H1 (cell line): ENCODE measurements around the gene OR2T6. TPM values are rescaled to one million over a fixed set of nuclear protein-coding genes. Genes with fewer than 3 reads are reported as not detected.
"Not testable (repeated sequence)": the region's sequence is repeated elsewhere in the genome, so short reads cannot be mapped to it uniquely, and the experiment has no call there.

Experiments
- CTCF ChIA-PET: fragments of 300-600 bp; sonication (Branson Sonifier 250); formaldehyde crosslinking; loops from one replicate; lab custom pipeline; 2021; ENCODE audit not compliant: partially characterized antibody; lab: Charles Lee
- POLR2A ChIA-PET: fragments of 300-600 bp; sonication (Branson Sonifier 250); formaldehyde crosslinking; loops from one replicate; lab custom pipeline; 2021; ENCODE audit warnings: inconsistent platforms; ENCODE audit not compliant: partially characterized antibody; lab: Charles Lee
- DNase-seq, 2 experiments: peaks; one replicate each; pipeline versions ENCODE4 v3.0.0 to v3.0.0-alpha.2; 2010 to 2022; ENCODE audit warnings: low spot score in 2 of 2, low read depth in 1 of 2, mixed read lengths in 1 of 2
- FAIRE-seq: peaks from 2 replicates; lab custom pipeline; 2011; peaks lifted over from hg19 to GRCh38; lab: Jason Lieb, UNC
- H2AFZ ChIP-seq: 2 replicates; pipeline ENCODE4 v1.8.1; 2012; ENCODE audit warnings: low read length, inconsistent platforms
- H2AK5ac ChIP-seq: 2 replicates; pipeline ENCODE4 v1.6.1; 2013; ENCODE audit warnings: low read depth, low read length
- H2BK120ac ChIP-seq: replicated peaks from 2 replicates; pipeline ENCODE3; 2013; ENCODE audit warnings: low read depth, low read length, inconsistent platforms
- H2BK12ac ChIP-seq: 2 replicates; pipeline ENCODE4 v1.6.1; 2013; ENCODE audit warnings: low read depth, low read length
- H2BK15ac ChIP-seq: 2 replicates; pipeline ENCODE4 v1.6.1; 2013; ENCODE audit warnings: low read length
- H2BK20ac ChIP-seq: 2 replicates; pipeline ENCODE4 v1.6.1; 2013; ENCODE audit warnings: low read length
- H2BK5ac ChIP-seq: 2 replicates; pipeline ENCODE4 v1.6.1; 2013; ENCODE audit warnings: low read depth, low read length
- H3K14ac ChIP-seq: 2 replicates; pipeline ENCODE4 v1.6.1; 2013; ENCODE audit warnings: inconsistent platforms; ENCODE audit not compliant: insufficient read length
- H3K18ac ChIP-seq: 2 replicates; pipeline ENCODE4 v1.6.1; 2013; ENCODE audit warnings: low read length; ENCODE audit errors: extremely low read depth
- H3K23ac ChIP-seq: 2 replicates; pipeline ENCODE4 v1.6.1; 2013; ENCODE audit warnings: inconsistent platforms; ENCODE audit not compliant: insufficient read length
- H3K23me2 ChIP-seq: 2 replicates; pipeline ENCODE4 v1.6.1; 2013; ENCODE audit warnings: low read depth, low read length
- H3K27ac ChIP-seq: 2 replicates; pipeline ENCODE4 v1.6.1; 2011; ENCODE audit warnings: low read depth, low read length, inconsistent platforms
- H3K27me3 ChIP-seq, 4 experiments: replicated peaks in 1 of 4; 1 replicate in 1 of 4; 2 replicates in 3 of 4; pipeline versions ENCODE4 v1.6.1 to v1.8.1; 2011 to 2013; ENCODE audit warnings: low read length in 3 of 4, mild to moderate bottlenecking in 3 of 4, inconsistent platforms in 2 of 4, mixed read lengths in 2 of 4, moderate library complexity in 1 of 4; ENCODE audit not compliant: control insufficient read depth in 3 of 4, insufficient read depth in 3 of 4; ENCODE audit errors: extremely low read depth in 1 of 4
- H3K36me3 ChIP-seq, 4 experiments: 2 replicates each; pipeline versions ENCODE4 v1.6.1 to v1.8.1; 2011 to 2013; ENCODE audit warnings: mild to moderate bottlenecking in 4 of 4, low read length in 3 of 4, moderate library complexity in 2 of 4, control low read depth in 1 of 4, inconsistent platforms in 1 of 4; ENCODE audit not compliant: insufficient read depth in 4 of 4, control insufficient read depth in 2 of 4
- H3K4ac ChIP-seq: replicated peaks from 2 replicates; pipeline ENCODE3; 2013; ENCODE audit warnings: low read length, low read depth, mixed read lengths, inconsistent platforms; ENCODE audit not compliant: insufficient read length
- H3K4me1 ChIP-seq, 4 experiments: replicated peaks in 1 of 4; 1 replicate in 1 of 4; 2 replicates in 3 of 4; pipeline versions ENCODE4 v1.6.1 to v1.8.1; 2011 to 2013; ENCODE audit warnings: low read length in 3 of 4, inconsistent platforms in 2 of 4, mixed read lengths in 1 of 4; ENCODE audit not compliant: insufficient read depth in 4 of 4, control insufficient read depth in 3 of 4
- H3K4me2 ChIP-seq, 2 experiments: 2 replicates each; pipeline versions ENCODE4 v1.6.1 to v1.8.1; 2011 to 2013; ENCODE audit warnings: low read depth in 2 of 2, low read length in 2 of 2, control low read depth in 1 of 2, inconsistent platforms in 1 of 2, mild to moderate bottlenecking in 1 of 2; ENCODE audit not compliant: insufficient read depth in 1 of 2
- H3K4me3 ChIP-seq, 4 experiments: fragments of 200-600, 300-600 bp in 1 of 4; sonication (generic), shearing (Covaris generic), sonication (Bioruptor Twin) in 1 of 4; 2 replicates each; pipeline versions ENCODE4 v1.5.1 to v1.8.1; 2011 to 2016; ENCODE audit warnings: low read length in 4 of 4, low read depth in 3 of 4, control low read depth in 2 of 4, inconsistent platforms in 2 of 4, mild to moderate bottlenecking in 2 of 4, mixed read lengths in 1 of 4, moderate library complexity in 1 of 4; ENCODE audit not compliant: insufficient read depth in 2 of 4; ENCODE audit errors: extremely low read depth in 1 of 4
- H3K56ac ChIP-seq: replicated peaks from 2 replicates; pipeline ENCODE3; 2013; ENCODE audit warnings: low read depth, mild to moderate bottlenecking, mixed read lengths, low read length, inconsistent platforms; ENCODE audit not compliant: insufficient read length
- H3K79me1 ChIP-seq: 2 replicates; pipeline ENCODE4 v1.6.1; 2013; ENCODE audit warnings: low read depth, low read length, control low read depth
- H3K79me2 ChIP-seq, 2 experiments: 2 replicates each; pipeline versions ENCODE4 v1.6.1 to v1.8.1; 2012 to 2013; ENCODE audit warnings: low read length in 2 of 2, mild to moderate bottlenecking in 2 of 2, inconsistent platforms in 1 of 2; ENCODE audit not compliant: insufficient read depth in 2 of 2, control insufficient read depth in 1 of 2
- H3K9ac ChIP-seq, 4 experiments: replicated peaks in 1 of 4; 1 replicate in 1 of 4; 2 replicates in 3 of 4; pipeline versions ENCODE4 v1.6.1 to v1.8.1; 2011 to 2013; ENCODE audit warnings: low read depth in 3 of 4, low read length in 3 of 4, control low read depth in 2 of 4, mild to moderate bottlenecking in 2 of 4, moderate library complexity in 2 of 4, inconsistent platforms in 1 of 4; ENCODE audit errors: extremely low read depth in 1 of 4
- H3K9me3 ChIP-seq, 2 experiments: 2 replicates each; pipeline versions ENCODE4 v1.6.1 to v1.8.1; 2012 to 2013; ENCODE audit warnings: mild to moderate bottlenecking in 2 of 2, moderate library complexity in 2 of 2, control low read depth in 1 of 2, inconsistent platforms in 1 of 2, low read depth in 1 of 2, low read length in 1 of 2, mixed read lengths in 1 of 2; ENCODE audit not compliant: insufficient read depth in 2 of 2
- H4K20me1 ChIP-seq, 2 experiments: replicated peaks in 1 of 2; 2 replicates each; pipeline versions ENCODE3 to v1.8.1; 2011 to 2013; ENCODE audit warnings: inconsistent platforms in 2 of 2, low read length in 2 of 2, mild to moderate bottlenecking in 1 of 2; ENCODE audit not compliant: insufficient read depth in 2 of 2, control insufficient read depth in 1 of 2
- H4K5ac ChIP-seq: 2 replicates; pipeline ENCODE4 v1.6.1; 2013; ENCODE audit warnings: low read length, low read depth, mixed read lengths, inconsistent platforms; ENCODE audit not compliant: insufficient read length
- H4K8ac ChIP-seq: 2 replicates; pipeline ENCODE4 v1.8.0; 2013; ENCODE audit warnings: mild to moderate bottlenecking, moderate library complexity, low read length, inconsistent platforms; ENCODE audit not compliant: insufficient read depth; ENCODE audit errors: extremely low read depth
- H4K91ac ChIP-seq: replicated peaks from 2 replicates; pipeline ENCODE3; 2013; ENCODE audit warnings: low read length, mixed read lengths, inconsistent platforms; ENCODE audit not compliant: insufficient read length
- WGBS, 2 experiments: shearing (Covaris generic) in 1 of 2; methylation state at CpG; one replicate each; pipeline versions ENCODE4 v1.1.6 to v1.1.7; 2013 to 2015; ENCODE audit warnings: low lambda C conversion rate in 2 of 2, mixed read lengths in 2 of 2, inconsistent platforms in 1 of 2, low coverage in 1 of 2, missing lambda C conversion rate in 1 of 2; ENCODE audit not compliant: insufficient replicate concordance in 2 of 2, insufficient coverage in 1 of 2, insufficient read length in 1 of 2; ENCODE audit errors: extremely low coverage in 1 of 2, missing lambda C conversion rate in 1 of 2; 5-methylcytosine and 5-hydroxymethylcytosine counted together
- polyA plus RNA-seq, 7 experiments: library from polyadenylated mRNA; depleted of rRNA in 3 of 7; stranded (reverse) in 5 of 7; unstranded in 2 of 7; fragments of >200 nt in 5 of 7; fragments of 200-250 nt in 2 of 7; gene quantifications; 1 replicate in 5 of 7; 2 replicates in 1 of 7; 4 replicates in 1 of 7; pipeline versions ENCODE4 v1.2.1 to v1.2.3, GENCODE V29; 2011 to 2013; ENCODE audit warnings: missing spikeins in 2 of 7, mixed read lengths in 2 of 7
- total RNA-seq: library from RNA; stranded (reverse); fragmentation: NEBNext Ultra II Directional; extraction: Animal tissue kit (Norgen Biotek cat#: 25700); gene quantifications from 2 replicates; pipeline ENCODE4 v1.2.1, GENCODE V29; 2021

The OR2T6 gene
- total and polyA plus RNA-seq, 2 of the 8 experiments (the other 6 are each of a cell fraction or from before 2014, with no cell fraction given): not detected

- CTCF ChIA-PET, FAIRE-seq, POLR2A ChIA-PET: not testable (repeated sequence)
These were observed 56.1 kb downstream of the OR2T6 start for GRCh38 chr1:248431683-248432082.

GRCh38 chr1:248432201-248432600, 56.7 kb downstream of the OR2T6 start:
- 64% methylated on average over 4 of the region's 4 CpGs; no CpG with 5 or more reads in 1 of the 2 experiments for WGBS, 2 experiments
- H3K9me3 ChIP-seq: peaks cover 18 to 50% of the 10 kb centered on the region in 2 experiments

More at GRCh38 chr1:248431683-248432082, 56.1 kb downstream of the OR2T6 start:
- not testable (repeated sequence) for H3K79me1 ChIP-seq, H2BK5ac ChIP-seq, H4K20me1 ChIP-seq, H4K91ac ChIP-seq, H2AFZ ChIP-seq, H3K4me2 ChIP-seq, H3K56ac ChIP-seq, H3K14ac ChIP-seq, H3K4me1 ChIP-seq, H4K8ac ChIP-seq, H2BK120ac ChIP-seq, H3K4me3 ChIP-seq, H3K79me2 ChIP-seq, H3K27ac ChIP-seq, H2BK15ac ChIP-seq, H2BK12ac ChIP-seq, H3K23me2 ChIP-seq, H3K36me3 ChIP-seq, H3K23ac ChIP-seq, H2BK20ac ChIP-seq, H3K18ac ChIP-seq, H3K4ac ChIP-seq, H4K5ac ChIP-seq, H3K9ac ChIP-seq, H3K27me3 ChIP-seq, H2AK5ac ChIP-seq, DNase-seq
- WGBS, 2 experiments: 80% methylated on average over 10 of the region's 11 CpGs; no CpG with 5 or more reads in 1 of the 2 experiments
- peaks cover 23 to 51% of the 10 kb centered on the region in 2 experiments for H3K9me3 ChIP-seq

More at GRCh38 chr1:248432201-248432600, 56.7 kb downstream of the OR2T6 start:
- H3K4ac ChIP-seq, H4K5ac ChIP-seq, FAIRE-seq, H3K9ac ChIP-seq, H2AFZ ChIP-seq, H3K79me1 ChIP-seq, H2BK120ac ChIP-seq, H3K36me3 ChIP-seq, H3K4me3 ChIP-seq, H2BK5ac ChIP-seq, POLR2A ChIA-PET, H3K23ac ChIP-seq, H3K4me2 ChIP-seq, H4K20me1 ChIP-seq, H3K14ac ChIP-seq, H2AK5ac ChIP-seq, H4K91ac ChIP-seq, H3K79me2 ChIP-seq, H3K18ac ChIP-seq, H2BK12ac ChIP-seq, H3K56ac ChIP-seq, CTCF ChIA-PET, H2BK20ac ChIP-seq, H4K8ac ChIP-seq, H3K23me2 ChIP-seq, H3K4me1 ChIP-seq, DNase-seq, H3K27me3 ChIP-seq, H2BK15ac ChIP-seq, H3K27ac ChIP-seq: not testable (repeated sequence)
